Small intestine (tissue), 7 donors: Measurements from ENCODE around the gene CCDC194. TPM values are rescaled to one million over a fixed set of nuclear protein-coding genes. Genes with fewer than 3 reads are reported as not detected.
"Not testable (repeated sequence)": the region's sequence is repeated elsewhere in the genome, so short reads cannot be mapped to it uniquely, and the experiment has no call there.

Source experiments
- DNase-seq, 2 donors: peaks; one replicate each; pipeline versions ENCODE4 v3.0.0 to v3.0.0-alpha.2; 2013
- FAIRE-seq: peaks from 2 replicates; lab custom pipeline; 2012; peaks lifted over from hg19 to GRCh38; lab: Jason Lieb, UNC
- H3K27ac ChIP-seq, 3 donors: one replicate each; pipeline ENCODE4 v1.5.1; 2013; ENCODE audit warnings: low read length in 2 of 3, mild to moderate bottlenecking in 2 of 3, control low read depth in 1 of 3, inconsistent platforms in 1 of 3, low read depth in 1 of 3, moderate library complexity in 1 of 3
- H3K27me3 ChIP-seq, 3 donors: one replicate each; pipeline ENCODE4 v1.6.1; 2013; ENCODE audit warnings: low read length in 3 of 3, inconsistent platforms in 1 of 3; ENCODE audit not compliant: control insufficient read depth in 3 of 3, insufficient read depth in 3 of 3
- H3K36me3 ChIP-seq, 3 donors: one replicate each; pipeline ENCODE4 v1.6.1; 2013; ENCODE audit warnings: low read length in 3 of 3, inconsistent platforms in 1 of 3, low read depth in 1 of 3, mild to moderate bottlenecking in 1 of 3, moderate library complexity in 1 of 3; ENCODE audit not compliant: control insufficient read depth in 3 of 3, insufficient read depth in 2 of 3
- H3K4me1 ChIP-seq, 3 donors: one replicate each; pipeline ENCODE4 v1.6.1; 2013; ENCODE audit warnings: low read length in 2 of 3, inconsistent platforms in 1 of 3, low read depth in 1 of 3, mild to moderate bottlenecking in 1 of 3, moderate library complexity in 1 of 3; ENCODE audit not compliant: control insufficient read depth in 3 of 3, insufficient read depth in 2 of 3
- H3K4me3 ChIP-seq, 3 donors: one replicate each; pipeline ENCODE4 v1.5.1; 2013; ENCODE audit warnings: low read length in 3 of 3, control low read depth in 1 of 3, inconsistent platforms in 1 of 3, low read depth in 1 of 3, mild to moderate bottlenecking in 1 of 3, moderate library complexity in 1 of 3
- H3K9me3 ChIP-seq, 2 donors: one replicate each; pipeline ENCODE4 v1.6.1; 2013; ENCODE audit warnings: low read depth in 1 of 2, low read length in 1 of 2; ENCODE audit not compliant: control insufficient read depth in 2 of 2, insufficient read depth in 1 of 2
- WGBS, 3 donors: extraction: QIAGEN DNeasy Blood & Tissue Kit; methylation state at CpG; one replicate each; pipeline ENCODE4 v1.1.7; 2013; 5-methylcytosine and 5-hydroxymethylcytosine counted together
- polyA plus RNA-seq, 4 donors: library from polyadenylated mRNA; stranded (reverse) in 3 of 4; unstranded in 1 of 4; fragments of 200-250 nt in 3 of 4; fragments of 120-200 nt in 1 of 4; gene quantifications; one replicate each; pipeline versions ENCODE4 v1.2.1 to v1.2.3, GENCODE V29; 2013
- donor health status: healthy with polysubstance abuse.
- donor health status: control.
- donor health status: control.
- donor health status: Bipolar disorder and iron deficiency.
- donor health status: healthy.

The CCDC194 gene
- polyA plus RNA-seq, 4 donors = 0.07 to 0.24 TPM; not detected in 2

DNA sequence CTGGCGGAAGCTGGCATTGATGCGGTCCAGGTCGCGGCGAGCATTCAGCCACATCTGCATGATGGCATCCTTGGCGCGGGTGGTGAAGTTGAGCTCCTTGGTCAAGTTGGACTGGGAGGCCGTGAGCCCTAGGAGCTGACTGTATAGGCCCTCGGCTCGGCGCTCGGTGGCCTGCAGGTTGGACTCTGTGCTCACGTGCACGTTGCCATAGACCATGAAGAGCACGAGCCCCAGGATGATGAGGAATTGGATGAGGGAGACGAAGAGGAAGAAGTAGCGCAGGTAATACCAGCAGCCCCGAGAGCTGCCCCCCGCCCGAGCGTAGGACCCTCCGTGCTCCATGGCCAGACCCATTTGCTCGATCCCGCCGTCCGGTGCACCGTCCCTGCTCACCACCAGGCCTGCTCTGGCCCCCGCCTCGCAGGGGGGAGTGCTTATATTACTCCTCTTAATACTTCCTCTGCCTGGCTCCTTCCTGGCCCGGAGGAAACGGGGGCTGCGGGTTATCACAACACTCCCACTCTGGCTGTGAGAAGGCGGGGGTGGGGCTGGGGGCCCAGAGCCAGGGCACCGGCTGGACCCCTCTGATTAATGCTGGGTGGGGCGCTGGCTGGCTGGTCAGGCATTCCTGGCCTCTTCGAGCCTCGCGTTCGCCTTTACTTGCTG lies 16.9 kb downstream of the CCDC194 start, which contains the start of gene PLVAP:
PLVAP (minus strand) TSS at position 408 of the 666 bp plus-strand sequence; CDS start at position 354, 54 bp downstream.
- FAIRE-seq (no peak), DNase-seq (no peak)
- 48 to 58% (median 53%) methylated on average over 39 of the region's 39 CpGs for WGBS, 3 donors
- Histone ChIP-seq H3K4me3 (peak within 1 kb of the TSS in 2 of 3 donors; percentile 11 to 14), H3K27ac (peak within 1 kb of the TSS in 1 of 3 donors; percentile 66), H3K9me3 (no peaks in the 10 kb centered on the region), H3K4me1 (no peaks in the 10 kb centered on the region), H3K27me3 (no peaks in the 10 kb centered on the region), H3K36me3 (no peaks in the 10 kb centered on the region)

DNA sequence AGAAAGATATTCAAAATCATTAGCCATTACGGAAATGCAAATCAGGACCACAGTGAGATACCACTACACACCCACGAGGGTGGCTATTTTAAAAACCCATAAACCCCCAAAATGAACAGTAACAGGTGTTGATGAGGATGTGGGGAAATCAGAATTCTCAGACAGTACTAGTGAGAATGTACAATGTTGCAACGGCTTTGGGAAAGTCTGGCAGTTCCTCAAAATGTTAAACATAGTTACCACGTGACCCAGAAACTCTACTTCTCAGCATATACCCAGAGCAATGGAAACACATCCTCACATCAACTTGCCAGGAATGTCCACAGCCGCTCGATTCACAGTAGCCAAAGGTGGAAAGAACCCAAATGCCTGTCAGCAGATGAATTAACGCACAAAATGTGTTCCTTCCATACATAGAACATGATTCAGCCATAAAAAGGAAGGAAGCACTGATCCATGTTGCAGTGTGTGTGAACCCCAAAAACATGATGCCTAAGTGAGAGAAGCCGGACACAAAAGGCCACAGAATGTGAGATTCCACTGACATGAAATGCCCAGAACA lies 23.9 kb downstream of the CCDC194 start:
- no peak overlapping the region for H3K4me3 ChIP-seq
- peaks cover 0 to 3% (median 0%) of the 10 kb centered on the region in 3 donors for H3K27me3 ChIP-seq
- H3K27ac ChIP-seq = peak overlapping the region in 1 of 3 donors; percentile 22
- WGBS, 3 donors = 34 to 58% (median 45%) methylated on average over 8 of the region's 8 CpGs
- no peaks in the 10 kb centered on the region for H3K36me3 ChIP-seq
- H3K4me1 ChIP-seq = no peaks in the 10 kb centered on the region
- FAIRE-seq (no peak), DNase-seq (no peak)
- no peaks in the 10 kb centered on the region for H3K9me3 ChIP-seq

DNA sequence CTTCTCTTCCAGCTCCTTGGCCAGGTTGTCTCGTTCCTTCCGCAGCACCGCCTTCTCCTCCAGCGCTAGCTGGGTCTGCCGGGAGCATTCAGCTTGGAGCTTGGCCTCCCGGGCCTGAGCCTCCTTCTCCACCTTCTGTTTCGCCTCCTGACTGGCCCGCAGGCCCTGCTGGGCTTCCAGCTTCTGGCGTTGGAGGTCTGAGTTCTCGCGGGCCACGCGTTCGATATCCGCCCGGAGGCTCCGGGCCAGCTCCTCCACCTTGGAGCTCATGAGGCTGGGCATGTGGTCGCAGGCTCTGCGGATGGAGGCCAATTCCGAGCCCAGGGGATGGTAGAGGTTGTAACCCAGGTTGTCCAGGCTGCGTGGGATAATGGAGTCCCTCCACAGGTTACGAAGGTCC lies 28.6 kb downstream of the CCDC194 start:
- peaks cover 0 to 3% (median 0%) of the 10 kb centered on the region in 3 donors for H3K27me3 ChIP-seq
- no peak overlapping the region for H3K27ac ChIP-seq
- no peaks in the 10 kb centered on the region for H3K36me3 ChIP-seq
- 90 to 94% (median 92%) methylated on average over 22 of the region's 22 CpGs for WGBS, 3 donors
- H3K4me3 ChIP-seq = no peak overlapping the region
- no peaks in the 10 kb centered on the region for H3K9me3 ChIP-seq
- DNase-seq = no peak
- no peak for FAIRE-seq
- H3K4me1 ChIP-seq = no peaks in the 10 kb centered on the region

DNA sequence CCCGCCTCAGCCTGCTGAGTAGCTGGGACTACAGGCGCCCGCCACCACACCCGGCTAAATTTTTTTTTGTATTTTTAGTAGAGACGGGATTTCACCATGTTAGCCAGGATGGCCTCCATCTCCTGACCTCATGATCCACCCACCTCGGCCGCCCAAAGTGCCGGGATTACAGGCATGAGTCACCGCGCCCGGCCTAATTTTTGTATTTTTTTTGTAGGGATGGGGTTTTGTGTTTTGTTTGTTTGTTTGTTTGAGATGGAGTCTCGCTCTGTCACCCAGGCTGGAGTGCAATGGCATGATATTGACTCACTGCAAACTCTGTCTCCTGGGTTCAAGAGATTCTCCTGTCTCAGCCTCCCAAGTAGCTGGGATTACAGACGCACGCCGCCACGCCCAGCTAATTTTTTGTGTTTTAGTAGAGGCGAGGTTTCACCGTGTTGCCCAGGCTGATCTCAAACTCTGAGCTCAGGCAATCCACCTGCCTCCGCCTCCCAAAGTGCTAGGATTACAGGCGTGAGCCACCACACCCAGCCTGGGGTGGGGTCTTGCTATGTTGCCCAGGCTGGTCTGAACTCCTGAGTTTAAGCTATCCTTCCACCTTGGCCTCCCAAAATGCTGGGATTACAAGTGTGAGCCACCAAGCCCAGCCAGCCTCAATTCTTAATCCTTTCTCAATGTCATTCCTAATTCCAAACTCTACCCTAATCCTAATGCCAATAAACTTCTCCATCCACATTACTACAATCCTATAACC lies 30.0 kb downstream of the CCDC194 start:
- not testable (repeated sequence) for H3K27ac ChIP-seq, H3K27me3 ChIP-seq, H3K9me3 ChIP-seq, H3K4me3 ChIP-seq, H3K4me1 ChIP-seq, FAIRE-seq, H3K36me3 ChIP-seq, DNase-seq
- WGBS, 3 donors = 80 to 92% (median 83%) methylated on average over 20 of the region's 20 CpGs

- Histone ChIP-seq H3K27me3 (no peaks in the 10 kb centered on the region), H3K4me1 (no peaks in the 10 kb centered on the region), H3K27ac (no peak overlapping the region), H3K36me3 (no peaks in the 10 kb centered on the region), H3K4me3 (no peak overlapping the region), H3K9me3 (no peaks in the 10 kb centered on the region)
- FAIRE-seq (no peak), DNase-seq (no peak)
- WGBS, 3 donors = 66 to 77% (median 71%) methylated on average over 6 of the region's 6 CpGs
Measured at GRCh38 chr19:17359905-17360800, 33.8 kb downstream of the CCDC194 start.

- H3K36me3 ChIP-seq = no peaks in the 10 kb centered on the region
- H3K27me3 ChIP-seq = no peaks in the 10 kb centered on the region
- no peak overlapping the region for H3K27ac ChIP-seq
- no peak for FAIRE-seq
- no peaks in the 10 kb centered on the region for H3K9me3 ChIP-seq
- no peak for DNase-seq
- no peaks in the 10 kb centered on the region for H3K4me1 ChIP-seq
- 74 to 79% (median 77%) methylated on average over 6 to 7 of the region's 7 CpGs for WGBS, 3 donors
- no peak overlapping the region for H3K4me3 ChIP-seq
Measured at GRCh38 chr19:17358395-17358794, 35.6 kb downstream of the CCDC194 start.

GRCh38 chr19:17357724-17358123 lies 36.3 kb downstream of the CCDC194 start:
- FAIRE-seq (no peak), DNase-seq (no peak)
- H3K36me3 ChIP-seq = no peaks in the 10 kb centered on the region
- H3K4me3 ChIP-seq = no peak overlapping the region
- WGBS, 3 donors = 37 to 56% (median 44%) methylated on average over 11 of the region's 11 CpGs
- no peaks in the 10 kb centered on the region for H3K27me3 ChIP-seq
- H3K27ac ChIP-seq = no peak overlapping the region
- no peaks in the 10 kb centered on the region for H3K4me1 ChIP-seq
- no peaks in the 10 kb centered on the region for H3K9me3 ChIP-seq
